ENCODE data around the gene ZNF462. TPM values are rescaled to one million over a fixed set of nuclear protein-coding genes. Genes with fewer than 3 reads are reported as not detected.
A peak's percentile ranks its signal among the peaks of the same experiment; 100 is the strongest.

Gene ZNF462
- total RNA-seq, 4 donors from 2014 or later, result 17.8 to 22.3 (median 21.4) TPM

DNA sequence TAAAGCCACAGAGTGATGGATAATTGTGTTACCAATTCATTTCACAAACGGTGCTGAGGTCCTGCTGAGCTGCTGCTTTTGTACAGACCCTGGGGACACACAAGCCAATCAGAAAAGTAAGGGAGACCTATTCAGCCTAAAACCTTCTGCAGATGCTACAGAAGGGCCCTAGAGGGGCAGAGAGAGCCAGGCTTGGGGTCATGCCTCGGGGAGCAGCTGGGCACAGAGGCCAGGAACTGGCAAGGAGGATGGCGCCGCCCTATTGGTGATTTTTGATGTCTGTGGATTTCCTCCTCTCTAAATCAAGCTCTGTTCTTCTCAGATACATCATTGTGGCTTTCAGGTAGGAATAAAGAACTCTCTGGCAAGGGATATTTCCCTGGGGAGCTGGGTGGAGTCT is 181.9 kb downstream of the ZNF462 start:
- no peaks in the 10 kb centered on the region for H3K4me1 ChIP-seq

GRCh38 chr9:107046692-107047091 is 183.7 kb downstream of the ZNF462 start:
- Histone ChIP-seq H3K9me3 (no peaks in the 10 kb centered on the region), H3K36me3 (no peaks in the 10 kb centered on the region), H3K4me1 (no peaks in the 10 kb centered on the region), H3K27ac (no peak overlapping the region), H3K27me3 (no peaks in the 10 kb centered on the region), H3K4me3 (no peak overlapping the region)
- intact Hi-C loops (cut with DNase I), result no loop called here
- WGBS, 2 donors, result 90 to 100% methylated on average over 1 of the region's 1 CpG
- DNase-seq, result no peak
- no peak for TF ChIP-seq CTCF (IDR thresholded peaks at IDR 0.05)
- TF ChIP-seq POLR2A (IDR thresholded peaks at IDR 0.05), result no peak

More for the DNA sequence above, 181.9 kb downstream of the ZNF462 start:
- no peak overlapping the region for H3K4me3 ChIP-seq
- intact Hi-C loops (cut with DNase I), result no loop called here
- H3K27me3 ChIP-seq, result no peaks in the 10 kb centered on the region
- no peak for DNase-seq
- WGBS, 2 donors, result 79 to 83% methylated on average over 4 of the region's 4 CpGs
- TF ChIP-seq CTCF (IDR thresholded peaks at IDR 0.05), result peak in 1 of 6 experiments; percentile 31
- TF ChIP-seq POLR2A (IDR thresholded peaks at IDR 0.05), result no peak
- no peaks in the 10 kb centered on the region for H3K9me3 ChIP-seq
- no peak overlapping the region for H3K27ac ChIP-seq
- H3K36me3 ChIP-seq, result no peaks in the 10 kb centered on the region

DNA sequence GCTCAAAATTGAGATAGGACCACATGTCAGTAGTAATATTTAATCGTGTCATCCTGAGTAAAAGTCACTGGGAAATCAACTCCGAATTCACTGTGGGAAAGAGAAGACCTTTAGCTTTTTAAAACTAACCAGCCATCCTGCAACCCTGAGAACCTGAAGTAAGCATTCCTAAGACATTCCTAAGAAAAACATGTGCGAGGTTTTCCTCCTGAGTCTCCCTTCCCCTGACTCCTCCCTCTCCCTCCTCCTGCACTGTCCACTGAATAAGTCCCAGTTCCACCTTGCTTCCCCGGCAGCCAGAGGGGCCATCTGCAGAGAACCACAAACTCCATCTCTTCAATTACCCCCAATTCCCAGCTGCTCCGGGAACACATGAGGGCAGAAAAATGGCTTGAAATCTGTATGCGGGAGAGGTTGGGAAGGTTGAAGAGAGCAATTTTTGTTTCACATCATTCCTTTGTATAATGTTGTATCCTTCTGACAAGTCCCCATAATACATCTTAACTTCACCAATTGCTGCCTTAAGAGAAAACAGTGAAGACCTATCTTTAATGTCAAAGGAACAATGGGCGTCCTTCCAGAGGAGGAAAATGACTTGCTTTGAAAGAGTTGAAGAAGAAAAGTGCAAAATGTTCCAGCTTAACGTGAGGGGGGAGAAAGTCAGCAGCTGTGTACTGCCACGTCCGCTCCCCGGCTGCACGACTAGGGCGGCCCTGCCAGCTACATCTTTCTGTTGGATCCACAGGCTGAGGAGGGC is 186.3 kb downstream of the ZNF462 start:
- 74 to 76% methylated on average over 7 to 13 of the region's 13 CpGs for WGBS, 2 donors
- Histone ChIP-seq H3K9me3 (no peaks in the 10 kb centered on the region), H3K27ac (no peak overlapping the region), H3K4me1 (no peaks in the 10 kb centered on the region), H3K27me3 (no peaks in the 10 kb centered on the region), H3K36me3 (no peaks in the 10 kb centered on the region), H3K4me3 (no peak overlapping the region)
- intact Hi-C loops (cut with DNase I), result no loop called here
- DNase-seq, result no peak
- no peak for TF ChIP-seq CTCF (IDR thresholded peaks at IDR 0.05)
- no peak for TF ChIP-seq POLR2A (IDR thresholded peaks at IDR 0.05)

- Histone ChIP-seq H3K27ac (no peak overlapping the region), H3K36me3 (no peaks in the 10 kb centered on the region), H3K27me3 (no peaks in the 10 kb centered on the region), H3K4me1 (no peaks in the 10 kb centered on the region), H3K4me3 (no peak overlapping the region), H3K9me3 (no peaks in the 10 kb centered on the region)
- DNase-seq, result no peak
- WGBS, 2 donors, result 80% methylated on average over 1 of the region's 2 CpGs; no CpG with 5 or more reads in 1 of the 2 donors
- intact Hi-C loops (cut with DNase I), result no loop called here
- TF ChIP-seq POLR2A (IDR thresholded peaks at IDR 0.05) (no peak), CTCF (IDR thresholded peaks at IDR 0.05) (no peak)
These were observed 186.8 kb downstream of the ZNF462 start for GRCh38 chr9:107049803-107050184.

DNA sequence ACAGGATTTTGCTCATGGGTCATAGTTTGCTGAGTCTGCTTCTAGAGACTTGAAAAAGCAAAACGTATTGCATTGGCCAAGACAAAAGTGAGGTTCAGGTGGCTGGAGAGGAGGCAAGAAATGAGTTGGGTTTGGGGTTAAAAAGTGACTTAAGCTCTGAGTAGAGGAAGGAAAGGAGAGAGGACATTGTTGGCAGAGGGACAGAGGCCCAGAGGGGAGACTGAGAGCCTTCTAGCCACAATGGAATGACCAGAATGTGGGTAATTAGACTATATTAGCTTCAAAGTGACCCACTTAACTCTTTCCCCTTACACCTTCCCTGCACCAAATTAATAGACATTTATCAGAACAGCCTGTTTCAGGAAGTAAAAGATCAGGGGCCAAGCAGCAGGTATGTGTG is 188.4 kb downstream of the ZNF462 start:
- intact Hi-C loops (cut with DNase I), result no loop called here
- 60 to 62% methylated on average over 1 of the region's 1 CpG for WGBS, 2 donors
- no peak for TF ChIP-seq CTCF (IDR thresholded peaks at IDR 0.05)
- TF ChIP-seq POLR2A (IDR thresholded peaks at IDR 0.05), result no peak
- no peaks in the 10 kb centered on the region for H3K27me3 ChIP-seq
- DNase-seq, result no peak
- no peaks in the 10 kb centered on the region for H3K4me1 ChIP-seq
- H3K27ac ChIP-seq, result no peak overlapping the region
- H3K36me3 ChIP-seq, result no peaks in the 10 kb centered on the region
- H3K4me3 ChIP-seq, result no peak overlapping the region
- H3K9me3 ChIP-seq, result no peaks in the 10 kb centered on the region
